Upper lobe of right lung (tissue), 1 donor: ENCODE data around the gene CDC42BPA. TPM values are rescaled to one million over a fixed set of nuclear protein-coding genes. Genes with fewer than 3 reads are reported as not detected.

ENCODE experiments used
- ATAC-seq: fragments of 200-7000 bp; cut with Tn5 transposase; one replicate; pipeline ENCODE4 v1.9.1; 2020; ENCODE audit warnings: mild to moderate bottlenecking, moderate library complexity
- DNase-seq: peaks from one replicate; pipeline ENCODE4 v3.0.0-alpha.2; 2020
- H3K27ac ChIP-seq: fragments of 200-600 bp; one replicate; pipeline ENCODE4 v1.8.0; 2022
- H3K27me3 ChIP-seq: fragments of 200-600 bp; one replicate; pipeline ENCODE4 v1.8.0; 2022; ENCODE audit warnings: mild to moderate bottlenecking
- H3K36me3 ChIP-seq: fragments of 200-600 bp; one replicate; pipeline ENCODE4 v1.8.0; 2022
- H3K4me1 ChIP-seq: fragments of 200-600 bp; one replicate; pipeline ENCODE4 v1.8.0; 2022
- H3K4me3 ChIP-seq: fragments of 200-600 bp; one replicate; pipeline ENCODE4 v1.8.0; 2022; ENCODE audit warnings: mild to moderate bottlenecking
- H3K9me3 ChIP-seq: fragments of 200-600 bp; one replicate; pipeline ENCODE4 v1.8.0; 2022
- intact Hi-C: fragments of 100-400 bp; cut with DNase I; formaldehyde crosslinking; loops from one replicate; pipeline ENCODE4 v1.11.0; 2022
- total RNA-seq: library from RNA; stranded (reverse); fragmentation: NEBNext Ultra II Directional; extraction: Animal tissue kit (Norgen Biotek cat#: 25700); gene quantifications from one replicate; pipeline ENCODE4 v1.2.1, GENCODE V29; 2021
- TF ChIP-seq, protein P1 (sequence below): fragments of 200-600 bp; IDR thresholded peaks from one replicate; pipeline ENCODE4 v1.8.0; 2022; ENCODE audit warnings: antibody characterized with exemption
- donor health status: DM: no; HTN: yes; CAD: no; lungs with severe emphysema.

The CDC42BPA gene
- total RNA-seq, 1 donor from 2014 or later = 41.8 TPM

GRCh38 chr1:227210604-227211003 lies 107.7 kb downstream of the CDC42BPA start:
- Histone ChIP-seq H3K36me3 (no peaks in the 10 kb centered on the region), H3K27ac (no peak overlapping the region), H3K9me3 (no peaks in the 10 kb centered on the region), H3K4me1 (no peaks in the 10 kb centered on the region), H3K27me3 (no peaks in the 10 kb centered on the region), H3K4me3 (no peak overlapping the region)
- TF ChIP-seq, protein P1, sequence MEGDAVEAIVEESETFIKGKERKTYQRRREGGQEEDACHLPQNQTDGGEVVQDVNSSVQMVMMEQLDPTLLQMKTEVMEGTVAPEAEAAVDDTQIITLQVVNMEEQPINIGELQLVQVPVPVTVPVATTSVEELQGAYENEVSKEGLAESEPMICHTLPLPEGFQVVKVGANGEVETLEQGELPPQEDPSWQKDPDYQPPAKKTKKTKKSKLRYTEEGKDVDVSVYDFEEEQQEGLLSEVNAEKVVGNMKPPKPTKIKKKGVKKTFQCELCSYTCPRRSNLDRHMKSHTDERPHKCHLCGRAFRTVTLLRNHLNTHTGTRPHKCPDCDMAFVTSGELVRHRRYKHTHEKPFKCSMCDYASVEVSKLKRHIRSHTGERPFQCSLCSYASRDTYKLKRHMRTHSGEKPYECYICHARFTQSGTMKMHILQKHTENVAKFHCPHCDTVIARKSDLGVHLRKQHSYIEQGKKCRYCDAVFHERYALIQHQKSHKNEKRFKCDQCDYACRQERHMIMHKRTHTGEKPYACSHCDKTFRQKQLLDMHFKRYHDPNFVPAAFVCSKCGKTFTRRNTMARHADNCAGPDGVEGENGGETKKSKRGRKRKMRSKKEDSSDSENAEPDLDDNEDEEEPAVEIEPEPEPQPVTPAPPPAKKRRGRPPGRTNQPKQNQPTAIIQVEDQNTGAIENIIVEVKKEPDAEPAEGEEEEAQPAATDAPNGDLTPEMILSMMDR = no peak
- DNase-seq (no peak), ATAC-seq (no peak)
- intact Hi-C loops = no loop called here

DNA sequence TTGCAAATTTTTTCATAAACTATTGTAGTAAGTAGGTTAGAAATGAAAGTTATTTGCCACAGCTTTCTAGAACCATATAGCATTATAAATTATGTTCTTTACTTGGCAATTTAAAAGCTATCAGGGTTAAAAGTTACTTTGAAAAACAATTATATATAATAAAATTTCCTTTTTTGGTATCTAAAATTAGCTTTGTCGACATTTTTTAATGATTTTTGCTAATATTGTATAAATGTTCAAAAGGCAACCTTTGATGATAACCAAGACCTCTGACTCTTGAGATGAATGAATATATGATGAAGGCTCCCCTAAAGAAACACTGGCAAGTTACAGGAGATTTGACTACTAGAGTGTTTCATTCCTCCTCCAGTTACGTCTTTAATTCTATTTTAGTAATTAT lies 121.2 kb downstream of the CDC42BPA start:
- Histone ChIP-seq H3K9me3 (no peaks in the 10 kb centered on the region), H3K4me3 (no peak overlapping the region), H3K27me3 (no peaks in the 10 kb centered on the region), H3K4me1 (no peaks in the 10 kb centered on the region), H3K36me3 (no peaks in the 10 kb centered on the region), H3K27ac (no peak overlapping the region)
- DNase-seq = no peak
- intact Hi-C loops = no loop called here
- ATAC-seq = no peak
- TF ChIP-seq, protein P1 = no peak

DNA sequence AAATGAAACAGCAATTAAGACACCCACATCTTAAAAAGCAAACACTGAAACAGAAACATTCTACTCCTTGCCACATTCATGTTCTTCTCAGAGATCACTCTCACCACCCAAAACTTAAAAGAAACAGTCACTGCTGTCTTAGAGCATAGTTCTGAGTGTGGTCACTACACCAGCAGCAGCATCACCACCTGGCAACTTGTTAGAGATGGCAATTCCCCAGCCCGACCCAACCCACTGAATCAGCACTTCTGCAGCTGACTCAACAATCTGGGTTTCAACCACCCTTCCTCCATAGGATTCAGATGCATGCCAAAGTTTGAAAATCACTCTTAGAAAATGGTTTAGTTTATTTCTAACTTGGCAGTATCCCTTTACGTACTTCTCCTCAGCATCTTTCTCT lies 126.1 kb downstream of the CDC42BPA start:
- Histone ChIP-seq H3K4me3 (no peak overlapping the region), H3K27ac (no peak overlapping the region), H3K27me3 (no peaks in the 10 kb centered on the region), H3K9me3 (no peaks in the 10 kb centered on the region), H3K36me3 (no peaks in the 10 kb centered on the region), H3K4me1 (no peaks in the 10 kb centered on the region)
- TF ChIP-seq, protein P1 = no peak
- ATAC-seq = no peak
- no peak for DNase-seq
- intact Hi-C loops = no loop called here

DNA sequence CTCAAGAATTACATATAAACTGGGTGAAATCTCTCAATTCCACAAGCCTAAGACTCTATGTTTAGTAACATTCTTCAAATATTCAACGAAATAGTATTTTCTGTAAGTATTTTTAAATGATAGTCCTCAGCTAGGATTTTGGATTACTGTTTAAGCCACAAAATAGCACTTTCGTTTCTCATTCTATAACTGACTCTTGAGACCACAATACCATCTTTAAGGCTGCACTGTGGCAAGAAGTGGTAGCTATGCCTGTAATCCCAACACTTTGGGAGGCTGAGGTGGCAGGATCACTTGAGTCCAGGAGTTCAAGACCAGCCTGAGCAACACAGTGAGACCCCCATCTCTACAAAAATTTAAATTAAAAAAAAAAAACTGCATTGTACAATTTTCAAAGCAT lies 126.7 kb downstream of the CDC42BPA start:
- no peak for DNase-seq
- TF ChIP-seq, protein P1 = no peak
- Histone ChIP-seq H3K4me1 (no peaks in the 10 kb centered on the region), H3K9me3 (no peaks in the 10 kb centered on the region), H3K27me3 (no peaks in the 10 kb centered on the region), H3K36me3 (no peaks in the 10 kb centered on the region), H3K27ac (no peak overlapping the region), H3K4me3 (no peak overlapping the region)
- intact Hi-C loops = no loop called here
- no peak for ATAC-seq

GRCh38 chr1:227190321-227190720 lies 128.0 kb downstream of the CDC42BPA start:
- DNase-seq (no peak), ATAC-seq (no peak)
- H3K36me3 ChIP-seq = no peaks in the 10 kb centered on the region
- H3K27ac ChIP-seq = no peak overlapping the region
- no peaks in the 10 kb centered on the region for H3K4me1 ChIP-seq
- TF ChIP-seq, protein P1 = no peak
- H3K9me3 ChIP-seq = no peaks in the 10 kb centered on the region
- H3K27me3 ChIP-seq = no peaks in the 10 kb centered on the region
- intact Hi-C loops = no loop called here
- H3K4me3 ChIP-seq = no peak overlapping the region

DNA sequence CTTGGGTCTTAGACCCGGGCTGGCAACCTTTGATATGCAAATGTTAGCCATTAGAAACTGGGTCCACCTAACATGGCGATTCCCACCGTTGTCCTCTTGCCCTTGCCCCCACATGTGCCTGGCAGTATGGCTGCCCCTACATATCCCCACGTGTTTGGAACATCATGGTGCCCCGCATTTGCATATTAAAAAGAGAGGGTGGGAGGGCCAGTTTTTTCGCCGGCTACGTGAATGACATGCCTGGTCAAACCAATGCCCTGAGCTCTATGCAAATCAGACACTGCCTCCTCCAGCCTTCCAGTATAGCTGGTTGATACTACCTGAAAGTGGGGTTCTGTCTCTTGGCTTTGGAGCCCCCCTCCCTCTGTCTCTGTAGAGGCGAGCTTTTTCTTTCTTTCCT lies 133.0 kb downstream of the CDC42BPA start:
- no peaks in the 10 kb centered on the region for H3K27me3 ChIP-seq
- no peak overlapping the region for H3K27ac ChIP-seq
- intact Hi-C loops = no loop called here
- ATAC-seq (no peak), DNase-seq (no peak)
- TF ChIP-seq, protein P1 = no peak
- no peaks in the 10 kb centered on the region for H3K36me3 ChIP-seq
- no peaks in the 10 kb centered on the region for H3K9me3 ChIP-seq
- H3K4me1 ChIP-seq = no peaks in the 10 kb centered on the region
- H3K4me3 ChIP-seq = no peak overlapping the region
